Stimulated activated naive CD4-positive, alpha-beta T cell (primary cell): Measurements from ENCODE around the gene N4BP2L1.
A peak's percentile ranks its signal among the peaks of the same experiment; 100 is the strongest.
"Not testable (repeated sequence)": the region's sequence is repeated elsewhere in the genome, so short reads cannot be mapped to it uniquely, and the experiment has no call there.

Experiments
- DNase-seq, 6 experiments: peaks; one replicate each; lab custom pipeline; 2025; lab: John Stamatoyannopoulos, UW

The N4BP2L1 gene

GRCh38 chr13:32390048-32390447, 37.9 kb downstream of the N4BP2L1 start:
- no peak for DNase-seq

GRCh38 chr13:32385410-32385809, 42.5 kb downstream of the N4BP2L1 start:
- peak in 2 of 6 experiments; percentile 14 to 24 for DNase-seq

- DNase-seq: no peak
These were observed 43.2 kb downstream of the N4BP2L1 start for GRCh38 chr13:32384702-32385101.

- no peak for DNase-seq
These were observed 43.9 kb downstream of the N4BP2L1 start for GRCh38 chr13:32383836-32384618.

- peak in 3 of 6 experiments; percentile 5 to 29 (median 21) for DNase-seq
These were observed 46.4 kb downstream of the N4BP2L1 start for GRCh38 chr13:32381539-32381938.

DNA sequence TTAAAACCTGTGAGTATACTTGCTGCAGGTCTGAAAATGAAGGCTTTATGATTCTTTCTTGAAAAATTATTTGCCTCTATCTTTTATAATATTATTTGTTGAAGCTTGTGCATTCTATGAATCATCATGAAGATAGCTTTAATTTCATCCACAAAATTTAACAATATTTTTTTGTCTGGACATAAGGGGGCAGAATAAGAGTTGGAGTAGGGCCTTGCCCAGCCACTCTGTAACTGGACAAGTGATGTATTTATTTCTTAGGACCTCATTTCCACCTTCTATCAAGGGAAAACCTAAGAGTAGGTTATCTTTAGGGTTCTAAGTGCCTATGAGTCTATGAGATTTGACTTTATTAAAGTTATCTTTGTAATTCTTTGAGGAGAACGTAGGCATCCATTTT, 49.9 kb downstream of the N4BP2L1 start:
- DNase-seq: no peak

DNA sequence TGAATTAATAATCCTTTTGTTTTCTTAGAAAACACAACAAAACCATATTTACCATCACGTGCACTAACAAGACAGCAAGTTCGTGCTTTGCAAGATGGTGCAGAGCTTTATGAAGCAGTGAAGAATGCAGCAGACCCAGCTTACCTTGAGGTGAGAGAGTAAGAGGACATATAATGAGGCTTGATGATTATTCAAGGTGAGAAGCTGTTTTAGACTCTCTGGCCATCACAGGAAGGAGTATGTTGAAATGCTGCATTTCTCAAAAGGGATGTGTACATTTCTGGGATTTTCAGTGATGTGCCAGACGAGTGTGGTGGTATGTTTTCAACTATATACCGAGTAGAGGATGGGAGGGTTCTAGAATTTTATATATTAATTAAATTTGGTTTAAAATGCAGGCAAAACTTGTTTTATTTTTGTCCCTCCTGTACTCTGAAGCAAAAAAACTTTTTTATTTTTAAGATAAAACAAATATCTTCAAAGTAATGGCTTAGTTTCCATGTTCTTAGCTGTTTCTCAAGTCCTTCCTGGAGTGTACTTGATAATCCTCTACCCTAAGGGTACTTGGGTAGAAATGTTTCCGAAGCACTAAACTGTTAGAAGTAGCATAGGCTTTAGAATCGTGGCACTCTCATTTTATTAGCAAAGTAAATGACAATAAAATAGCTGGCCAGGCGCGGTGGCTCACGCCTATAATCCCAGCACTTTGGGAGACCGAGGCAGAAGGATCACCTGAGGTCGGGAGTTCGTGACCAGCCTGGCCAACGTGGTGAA, 51.1 kb downstream of the N4BP2L1 start:
- DNase-seq: no peak

- no peak for DNase-seq
These were observed 57.1 kb downstream of the N4BP2L1 start for GRCh38 chr13:32370805-32371204.

GRCh38 chr13:32362574-32362973, 65.4 kb downstream of the N4BP2L1 start:
- no peak for DNase-seq

DNA sequence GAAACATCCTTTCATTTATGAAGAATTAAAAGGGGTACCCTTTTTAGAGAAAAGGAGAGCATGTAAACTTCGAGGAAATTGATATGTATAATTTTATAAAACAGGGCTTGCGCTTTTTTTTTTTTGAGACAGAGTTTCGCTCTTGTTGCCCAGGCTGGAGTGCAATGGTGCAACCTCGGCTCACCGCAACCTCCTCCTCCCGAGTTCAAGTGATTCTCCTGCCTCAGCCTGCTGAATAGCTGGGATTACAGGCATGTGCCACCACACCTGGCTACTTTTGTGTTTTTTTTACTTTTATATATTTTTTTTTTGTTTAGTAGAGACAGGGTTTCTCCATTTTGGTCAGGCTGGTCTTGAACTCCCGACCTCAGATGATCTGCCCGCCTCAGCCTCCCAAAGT, 72.0 kb downstream of the N4BP2L1 start:
- not testable (repeated sequence) for DNase-seq

DNA sequence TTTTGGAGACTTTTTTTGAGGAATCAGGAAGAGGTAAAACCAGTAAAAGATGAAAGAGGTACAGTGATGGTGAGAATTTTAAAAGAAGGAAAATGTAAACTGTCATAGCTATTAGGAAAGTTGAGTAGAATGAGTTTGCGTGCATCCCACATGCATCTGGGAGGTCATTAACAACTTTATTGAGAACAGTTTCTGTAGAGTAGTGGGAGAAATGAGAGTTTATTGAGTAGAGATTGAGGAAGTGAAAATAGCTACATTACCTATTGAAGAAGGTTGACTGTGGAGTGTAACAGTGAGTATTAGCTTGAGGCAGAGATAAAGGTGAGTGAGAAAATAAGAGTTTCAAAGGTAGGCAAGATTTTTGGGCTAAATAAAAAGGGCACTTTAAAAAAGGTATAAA, 73.9 kb downstream of the N4BP2L1 start:
- DNase-seq: no peak

DNA sequence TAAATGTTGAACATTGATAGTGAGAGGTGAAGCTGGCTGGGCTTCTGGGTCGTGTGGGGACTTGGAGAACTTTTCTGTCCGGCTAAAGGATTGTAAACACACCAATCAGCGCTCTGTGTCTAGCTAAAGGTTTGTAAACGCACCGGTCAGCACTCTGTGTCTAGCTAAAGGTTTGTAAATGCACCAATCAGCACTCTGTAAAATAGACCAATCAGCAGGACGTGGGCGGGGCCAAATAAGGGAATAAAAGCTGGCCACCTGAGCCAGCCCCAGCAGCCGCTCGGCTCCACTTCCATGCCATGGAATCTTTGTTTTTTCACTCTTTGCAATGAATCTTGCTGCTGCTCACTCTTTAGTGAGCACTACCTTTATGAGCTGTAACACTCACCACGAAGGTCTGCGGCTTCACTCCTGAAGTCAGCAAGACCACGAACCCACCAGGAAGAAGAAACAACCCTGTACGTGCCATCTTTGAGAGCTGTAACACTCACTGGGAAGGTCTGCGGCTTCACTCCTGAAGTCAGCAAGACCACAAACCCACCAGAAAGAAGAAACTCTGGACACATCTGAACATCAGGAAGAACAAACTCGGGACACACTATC, 77.0 kb downstream of the N4BP2L1 start:
- DNase-seq: not testable (repeated sequence)
